Measurements from ENCODE around the gene DNAJB9. TPM values are rescaled to one million over a fixed set of nuclear protein-coding genes. Genes with fewer than 3 reads are reported as not detected.

The DNAJB9 gene
- total RNA-seq, 1 donor from 2014 or later, result 29.0 TPM

- no peaks in the 10 kb centered on the region for H3K9me3 Mint-ChIP-seq (ENCODE audit: low read depth)
- H3K4me3 Mint-ChIP-seq (ENCODE audit: unreplicated experiment), result no peak overlapping the region
- H3K27ac Mint-ChIP-seq (ENCODE audit: unreplicated experiment), result no peak overlapping the region
- peaks cover 16% of the 10 kb centered on the region for H3K27me3 Mint-ChIP-seq (ENCODE audit: low read depth)
- TF ChIP-seq CTCF (IDR thresholded peaks at IDR 0.05), result no peak
- no peaks in the 10 kb centered on the region for H3K36me3 Mint-ChIP-seq (ENCODE audit: low read depth)
- H3K4me1 Mint-ChIP-seq (ENCODE audit: low read depth), result no peaks in the 10 kb centered on the region
- no peak for DNase-seq (ENCODE audit: low spot score)
Measured at GRCh38 chr7:108613949-108614381, 44.3 kb downstream of the DNAJB9 start.

GRCh38 chr7:108614896-108615295 lies 45.2 kb downstream of the DNAJB9 start:
- DNase-seq (ENCODE audit: low spot score), result no peak
- Mint-ChIP-seq H3K9me3 (ENCODE audit: low read depth) (no peaks in the 10 kb centered on the region), H3K27ac (ENCODE audit: unreplicated experiment) (no peak overlapping the region), H3K27me3 (ENCODE audit: low read depth) (peaks cover 16% of the 10 kb centered on the region), H3K4me3 (ENCODE audit: unreplicated experiment) (no peak overlapping the region), H3K4me1 (ENCODE audit: low read depth) (no peaks in the 10 kb centered on the region), H3K36me3 (ENCODE audit: low read depth) (no peaks in the 10 kb centered on the region)
- TF ChIP-seq CTCF (IDR thresholded peaks at IDR 0.05), result no peak

GRCh38 chr7:108618056-108618455 lies 48.4 kb downstream of the DNAJB9 start:
- no peaks in the 10 kb centered on the region for H3K9me3 Mint-ChIP-seq (ENCODE audit: low read depth)
- no peak overlapping the region for H3K27ac Mint-ChIP-seq (ENCODE audit: unreplicated experiment)
- H3K4me1 Mint-ChIP-seq (ENCODE audit: low read depth), result no peaks in the 10 kb centered on the region
- peaks cover 12% of the 10 kb centered on the region for H3K27me3 Mint-ChIP-seq (ENCODE audit: low read depth)
- TF ChIP-seq CTCF (IDR thresholded peaks at IDR 0.05), result no peak
- DNase-seq (ENCODE audit: low spot score), result no peak
- no peak overlapping the region for H3K4me3 Mint-ChIP-seq (ENCODE audit: unreplicated experiment)
- H3K36me3 Mint-ChIP-seq (ENCODE audit: low read depth), result no peaks in the 10 kb centered on the region

- peaks cover 20% of the 10 kb centered on the region for H3K27me3 Mint-ChIP-seq (ENCODE audit: low read depth)
- no peaks in the 10 kb centered on the region for H3K36me3 Mint-ChIP-seq (ENCODE audit: low read depth)
- H3K4me3 Mint-ChIP-seq (ENCODE audit: unreplicated experiment), result no peak overlapping the region
- no peak overlapping the region for H3K27ac Mint-ChIP-seq (ENCODE audit: unreplicated experiment)
- H3K9me3 Mint-ChIP-seq (ENCODE audit: low read depth), result no peaks in the 10 kb centered on the region
- DNase-seq (ENCODE audit: low spot score), result no peak
- TF ChIP-seq CTCF (IDR thresholded peaks at IDR 0.05), result no peak
- no peaks in the 10 kb centered on the region for H3K4me1 Mint-ChIP-seq (ENCODE audit: low read depth)
Measured at GRCh38 chr7:108623220-108623619, 53.5 kb downstream of the DNAJB9 start.

Other genes starting within 250 kb of the DNAJB9 start
- gene NRCAM, start 113.4 kb upstream of the DNAJB9 start, total RNA-seq, result 7.8 to 40.0 TPM (median 9.5 TPM) in 3 replicates
- 25.2 to 26.8 TPM (median 26.2 TPM) in 3 replicates for gene PNPLA8, start 43.7 kb upstream of the DNAJB9 start, total RNA-seq
- 22.4 to 31.4 TPM (median 25.9 TPM) in 3 replicates for gene THAP5, start 168 bp upstream of the DNAJB9 start, total RNA-seq

Data from chondrocyte (in vitro differentiated cells).